Fibroblast of skin of right quadriceps (primary cell): ENCODE results near the gene UMODL1.

Experiments used
- DNase-seq: peaks from one replicate; pipeline ENCODE4 v3.0.0-alpha.2; 2013

The UMODL1 gene

DNA sequence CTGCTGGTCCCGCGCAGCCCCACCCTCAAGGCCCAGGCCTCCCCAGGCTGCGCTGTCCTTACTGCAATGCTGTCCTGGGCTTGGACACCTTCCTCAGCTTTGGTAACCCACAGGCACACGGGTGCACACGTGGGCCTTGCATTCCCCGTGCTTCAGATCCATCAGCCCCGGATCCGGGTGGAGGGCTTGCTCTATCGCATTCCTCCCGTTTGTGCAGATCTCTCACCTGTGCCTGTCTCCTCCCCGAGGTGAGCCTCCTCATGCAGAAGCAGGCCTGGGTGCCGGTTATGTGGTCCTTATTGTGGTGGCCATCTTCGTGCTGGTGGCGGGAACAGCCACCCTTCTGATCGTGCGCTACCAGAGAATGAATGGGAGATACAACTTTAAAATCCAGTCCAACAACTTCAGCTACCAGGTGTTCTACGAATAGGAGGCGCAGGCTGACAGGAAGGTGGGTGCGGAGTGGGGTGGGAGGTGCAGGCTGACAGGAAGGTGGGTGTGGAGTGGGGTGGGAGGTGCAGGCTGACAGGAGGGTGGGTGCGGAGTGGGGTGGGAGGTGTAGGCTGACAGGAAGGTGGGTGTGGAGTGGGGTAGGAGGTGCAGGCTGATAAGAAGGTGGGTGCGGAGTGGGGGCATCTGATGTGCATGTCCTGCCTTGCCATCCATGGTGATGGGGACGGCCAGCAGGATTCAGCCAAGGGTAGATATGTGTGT lies 66.2 kb downstream of the UMODL1 start:
- no peak for DNase-seq

DNA sequence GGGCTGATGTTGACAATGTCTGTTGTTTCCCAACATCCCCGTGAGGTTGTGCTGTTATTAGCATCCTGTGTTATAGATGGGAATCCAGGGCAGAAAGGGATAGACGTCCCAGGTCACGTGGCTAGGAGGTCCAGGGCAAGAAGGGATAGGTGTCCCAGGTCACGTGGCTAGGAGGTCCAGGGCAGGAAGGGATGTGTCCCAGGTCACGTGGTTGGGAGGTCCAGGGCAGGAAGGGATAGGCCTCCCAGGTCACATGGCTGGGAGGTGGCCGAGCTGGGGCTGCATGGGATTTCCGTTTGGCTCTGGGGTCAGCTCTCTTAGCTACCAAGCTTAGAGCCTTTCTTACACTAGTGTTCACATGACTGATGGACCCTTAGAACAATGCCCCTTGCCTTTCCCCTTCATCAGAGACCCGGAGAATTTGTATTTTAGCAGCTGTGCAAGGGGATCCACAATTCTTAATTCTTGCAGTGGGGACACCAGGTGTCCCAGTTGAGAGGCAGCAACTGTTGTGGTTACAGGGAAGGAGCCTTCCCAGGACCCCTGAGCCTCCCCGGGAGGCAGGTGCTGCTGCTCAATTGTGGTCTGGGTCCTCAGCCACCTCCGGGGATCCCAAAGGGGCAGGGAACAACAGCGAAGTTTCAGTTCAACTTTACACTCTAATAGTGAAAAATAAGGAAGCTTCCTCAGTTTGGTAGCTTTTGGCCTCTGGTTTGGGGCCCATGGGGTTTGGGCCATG lies 69.2 kb downstream of the UMODL1 start:
- no peak for DNase-seq

DNA sequence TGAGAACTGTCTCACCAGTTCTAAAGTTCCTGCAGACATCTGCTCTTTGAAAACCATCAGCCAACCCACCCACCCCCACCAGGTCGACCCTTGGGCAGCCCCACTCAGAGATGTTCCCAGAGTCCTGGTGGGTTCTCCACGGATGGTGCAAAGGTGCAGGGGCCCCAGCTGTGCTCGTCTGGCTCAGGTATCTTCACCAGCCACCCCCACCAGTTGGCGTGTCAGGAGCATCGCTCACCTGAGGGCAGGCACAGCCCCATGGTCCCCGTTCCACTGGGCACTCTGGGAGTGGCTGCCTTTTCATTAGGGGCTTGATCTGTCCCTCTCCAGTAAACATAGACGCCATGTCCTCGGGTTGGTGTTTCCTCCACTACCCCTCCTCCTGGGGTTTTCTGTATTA lies 70.5 kb downstream of the UMODL1 start:
- no peak for DNase-seq

DNA sequence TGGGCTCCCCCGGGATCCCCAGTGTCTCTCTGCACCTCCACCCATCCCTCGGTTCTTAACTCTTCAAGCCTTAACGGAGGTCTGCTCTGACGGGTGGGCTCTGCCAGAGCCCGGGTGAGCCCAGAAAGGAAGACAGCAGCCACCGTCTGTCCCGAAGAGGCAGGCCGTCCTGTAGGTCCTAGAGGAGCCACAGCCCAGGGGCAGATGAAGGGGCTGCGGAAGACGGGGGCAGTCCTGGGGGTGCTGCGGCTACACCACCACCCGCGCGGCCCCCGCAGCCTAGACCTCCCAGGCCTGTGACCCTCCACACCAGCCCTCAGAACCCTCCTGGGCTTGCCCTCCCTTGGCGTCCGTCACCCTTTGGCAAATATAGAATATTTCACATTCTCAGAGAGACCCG lies 71.0 kb downstream of the UMODL1 start:
- DNase-seq: no peak

DNA sequence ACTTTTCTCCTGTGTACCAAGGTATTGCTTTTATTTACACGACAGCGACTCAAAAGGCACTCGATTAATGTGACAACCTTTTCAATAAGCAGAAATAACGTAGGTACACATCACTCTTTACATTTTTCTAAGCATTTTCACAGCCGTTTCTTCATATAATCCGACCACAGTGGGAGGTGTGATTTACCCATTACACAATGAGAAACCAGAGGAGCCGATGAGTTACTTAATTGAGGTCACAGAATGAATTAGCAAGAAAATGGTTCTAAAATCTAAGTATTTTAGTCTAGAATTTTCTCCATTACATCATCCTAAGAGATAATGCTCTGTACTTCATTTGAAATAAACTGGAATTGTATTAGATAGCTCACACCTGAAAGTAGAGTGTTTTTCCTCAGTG lies 71.5 kb downstream of the UMODL1 start:
- DNase-seq: no peak

DNA sequence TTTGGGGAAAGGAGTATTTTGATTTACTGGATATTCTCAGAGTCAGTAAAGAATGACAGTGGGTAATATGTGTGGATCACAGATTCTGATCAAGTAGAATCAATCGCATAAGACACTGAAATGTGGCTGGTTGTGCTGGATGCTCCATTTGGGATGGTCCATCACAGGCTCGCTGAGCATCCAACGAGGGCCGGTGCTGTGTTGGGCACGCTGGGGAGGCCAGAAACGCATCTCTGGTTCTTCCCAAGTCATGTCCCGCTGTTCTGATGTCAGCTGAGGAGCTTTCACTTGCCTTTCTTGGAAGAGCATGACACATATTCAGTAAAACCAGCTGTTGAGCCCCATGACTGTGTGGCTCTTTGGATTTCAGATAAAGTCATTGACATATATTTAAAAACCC lies 72.0 kb downstream of the UMODL1 start:
- DNase-seq: no peak

DNA sequence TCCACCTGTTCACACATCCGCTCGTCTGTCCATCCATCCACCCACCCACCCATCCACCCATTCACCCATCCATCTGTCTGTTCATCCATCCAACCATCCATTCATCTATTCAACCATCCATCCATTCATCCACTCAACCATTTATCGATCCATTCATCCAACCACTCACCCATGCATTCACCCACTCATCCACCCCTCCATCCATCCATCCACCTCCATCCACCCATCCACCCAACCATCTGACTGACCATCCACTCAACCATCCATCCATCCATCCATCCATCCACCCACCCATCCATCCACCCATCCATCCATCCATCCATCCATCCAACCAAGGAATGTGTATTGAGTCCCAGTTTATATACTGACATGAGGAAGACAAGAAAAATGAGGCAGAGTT lies 73.1 kb downstream of the UMODL1 start:
- no peak for DNase-seq

DNA sequence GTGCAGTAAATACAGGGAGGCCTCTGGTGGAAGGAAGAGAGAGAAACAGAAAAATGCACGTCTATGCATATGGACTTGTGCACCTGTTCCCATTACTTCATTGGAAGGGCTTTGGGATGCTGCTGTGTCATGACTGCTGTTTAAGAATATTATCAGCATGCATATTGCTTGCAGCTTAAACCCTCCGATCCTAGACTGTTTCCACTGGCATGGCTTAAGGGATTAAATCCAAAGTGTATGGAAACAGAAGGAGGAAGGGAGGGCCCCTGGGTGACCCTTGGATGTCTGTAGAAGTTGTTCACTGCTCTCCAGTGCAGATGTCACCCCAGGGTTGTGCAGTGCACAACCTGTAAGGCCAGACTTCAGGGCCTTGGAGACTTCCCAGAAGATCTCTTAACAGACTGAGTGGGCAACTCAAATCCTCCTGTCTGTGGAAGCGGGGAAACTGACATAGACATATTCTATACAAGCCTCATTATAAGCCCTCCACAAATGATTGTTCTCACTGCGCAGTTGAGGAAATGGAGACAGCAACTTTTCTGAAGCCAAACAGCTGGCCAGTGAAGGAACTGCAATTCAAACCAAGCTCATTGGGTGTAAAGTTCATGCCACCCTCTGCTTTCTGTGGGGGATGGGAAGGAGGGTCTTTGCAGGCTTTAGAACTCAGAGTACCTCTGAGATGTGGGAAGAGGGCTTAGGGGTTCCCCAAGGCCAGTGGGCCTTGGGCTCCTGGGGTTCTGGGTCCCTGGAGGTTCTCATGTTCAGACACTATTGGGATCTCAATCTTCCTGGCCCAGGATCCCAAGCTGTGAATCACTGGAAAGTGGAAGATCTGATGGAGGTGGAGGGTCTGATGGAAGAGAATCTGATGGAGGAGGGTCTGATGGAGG lies 73.8 kb downstream of the UMODL1 start:
- no peak for DNase-seq

DNA sequence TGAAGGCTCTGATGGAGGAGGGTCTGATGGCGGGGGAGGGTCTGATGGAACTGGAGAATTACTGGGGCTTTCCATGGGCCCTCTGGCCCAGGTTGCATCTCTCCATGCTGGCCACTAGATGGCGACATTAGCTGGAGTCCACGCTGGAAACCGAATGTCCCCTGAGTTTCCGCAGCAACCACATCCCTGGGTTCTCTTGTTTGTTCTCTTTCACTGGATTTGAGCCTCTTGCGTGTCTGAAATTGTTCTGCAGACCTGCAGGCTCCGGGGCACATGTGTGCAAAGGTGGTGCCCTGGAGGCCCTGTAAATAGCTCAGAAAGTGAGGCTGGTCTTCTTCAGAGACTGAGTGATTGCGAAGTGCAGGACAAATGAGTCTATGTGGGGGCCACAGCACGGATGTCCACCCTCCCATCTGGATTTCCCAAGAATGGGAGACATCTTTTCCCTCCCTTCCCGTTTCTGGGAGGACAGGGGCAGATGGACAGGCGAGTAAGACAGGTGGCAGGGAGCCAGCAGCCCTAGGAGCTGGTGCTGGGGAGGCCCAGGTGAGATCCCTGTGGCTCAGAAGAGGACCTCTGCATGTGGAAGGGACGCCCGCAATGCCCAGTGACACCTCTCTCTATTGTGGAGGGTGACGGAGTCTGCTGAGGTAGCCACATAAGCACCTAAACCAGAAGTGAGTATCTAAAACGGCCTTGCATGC lies 74.6 kb downstream of the UMODL1 start:
- peak; percentile 50 for DNase-seq

DNA sequence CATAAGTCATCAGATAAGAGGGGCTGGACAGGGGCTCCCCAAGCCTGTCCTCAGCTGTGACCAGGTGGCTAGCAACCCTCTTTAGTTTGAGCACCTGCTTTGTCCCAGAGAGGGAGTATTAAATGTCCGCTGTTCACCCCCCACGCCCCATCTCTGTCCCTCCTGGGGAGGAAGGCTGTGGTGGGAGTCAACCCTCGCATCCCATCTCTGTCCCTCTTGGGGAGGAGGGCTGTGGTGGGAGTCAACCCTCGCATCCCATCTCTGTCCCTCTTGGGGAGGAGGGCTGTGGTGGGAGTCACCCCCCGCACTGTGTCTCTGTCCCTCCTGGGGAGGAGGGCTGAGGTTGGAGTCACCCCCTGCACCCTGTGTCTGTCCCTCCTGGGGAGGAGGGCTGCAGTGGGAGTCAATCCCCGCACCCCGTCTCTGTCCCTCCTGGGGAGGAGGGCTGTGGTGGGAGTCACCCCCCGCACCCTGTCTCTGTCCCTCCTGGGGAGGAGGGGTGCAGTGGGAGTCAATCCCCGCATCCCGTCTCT lies 75.2 kb downstream of the UMODL1 start:
- no peak for DNase-seq

DNA sequence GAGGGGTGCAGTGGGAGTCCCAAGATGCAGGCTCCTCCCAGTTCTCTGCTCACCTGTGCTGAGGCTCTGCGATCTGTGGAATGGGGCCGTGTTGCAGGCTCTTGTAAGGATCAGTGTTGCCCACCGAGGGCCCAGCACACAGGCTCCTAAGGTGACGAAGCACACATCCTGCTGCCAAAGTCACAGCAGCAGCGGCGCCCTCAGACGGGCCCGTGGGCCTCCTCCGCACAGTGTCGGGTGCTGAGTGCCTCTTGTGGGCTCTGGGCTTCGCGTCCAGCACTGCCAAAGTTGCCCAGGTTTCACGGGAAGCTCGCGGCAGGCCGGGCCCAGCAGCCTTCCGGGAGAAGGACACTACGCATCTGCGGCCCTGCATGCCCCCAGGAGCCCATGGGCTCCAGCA lies 75.7 kb downstream of the UMODL1 start:
- DNase-seq: no peak

DNA sequence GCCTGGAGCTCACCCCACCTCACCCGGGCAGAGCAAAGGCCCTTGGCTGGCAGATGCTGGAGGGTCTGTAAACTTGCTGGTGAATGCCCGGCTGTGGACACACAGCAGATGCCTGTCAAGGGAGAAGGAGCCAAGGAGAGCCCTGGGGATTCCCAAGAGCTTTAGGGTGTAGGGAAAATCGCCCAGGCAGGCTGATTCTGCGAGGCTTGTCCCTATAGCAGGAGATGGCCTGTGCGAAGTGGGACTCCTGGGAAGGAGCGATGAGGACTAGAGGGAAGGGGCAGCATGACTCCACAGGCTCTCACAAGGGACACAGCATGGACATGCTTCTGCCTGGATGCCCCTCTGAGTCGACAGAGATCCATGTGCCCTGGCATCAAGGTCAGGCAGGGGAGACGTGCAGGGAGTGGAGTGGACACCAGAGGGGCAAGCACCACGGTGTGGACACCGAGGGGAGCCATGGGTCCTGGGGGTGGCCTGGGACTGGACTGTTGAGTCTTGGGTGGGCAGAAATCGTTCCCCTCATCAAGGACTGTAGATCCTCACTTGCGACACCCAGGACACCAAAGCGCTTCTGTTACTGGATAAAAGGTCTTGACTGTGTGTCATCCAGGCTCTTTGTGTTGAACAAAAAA lies 76.4 kb downstream of the UMODL1 start:
- DNase-seq: no peak

DNA sequence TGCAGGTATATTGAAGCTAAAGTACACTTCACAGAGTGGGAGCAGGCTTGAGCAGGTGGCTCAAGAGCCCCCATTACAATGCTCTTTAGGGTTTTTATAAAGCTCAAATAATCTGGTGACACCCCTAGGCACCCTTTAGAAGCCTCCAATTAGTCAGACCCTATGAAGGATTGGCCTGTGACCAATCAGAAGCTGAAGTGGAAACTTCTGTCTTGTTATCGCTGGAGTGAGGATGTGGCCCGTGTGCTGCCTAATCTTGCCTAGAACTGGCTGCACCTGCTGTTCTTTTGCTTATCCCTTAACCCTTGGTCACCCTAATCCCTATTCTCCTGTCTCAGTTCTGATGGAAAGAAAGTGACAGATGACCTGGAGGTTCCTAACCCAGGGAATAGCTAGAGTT lies 77.0 kb downstream of the UMODL1 start:
- no peak for DNase-seq

DNA sequence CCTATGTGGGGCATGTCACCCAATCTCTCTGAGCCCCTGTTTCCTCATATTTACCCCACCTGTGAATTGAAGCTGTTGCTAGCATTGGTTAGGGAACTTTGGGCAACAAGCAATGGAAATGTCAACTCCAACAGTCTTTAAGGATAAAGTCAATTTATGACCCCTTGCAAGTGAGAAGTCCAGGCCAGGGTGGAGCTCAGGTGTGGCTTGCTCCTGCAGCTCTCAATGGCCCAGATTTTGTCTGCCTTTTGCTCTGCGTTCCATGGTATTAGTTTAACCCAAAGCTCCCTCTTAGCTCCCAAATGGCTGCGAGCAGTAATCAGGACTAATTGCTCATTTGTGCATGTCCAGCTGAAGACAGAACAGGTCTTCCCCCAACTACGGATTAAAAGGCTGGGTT lies 77.5 kb downstream of the UMODL1 start:
- DNase-seq: no peak

DNA sequence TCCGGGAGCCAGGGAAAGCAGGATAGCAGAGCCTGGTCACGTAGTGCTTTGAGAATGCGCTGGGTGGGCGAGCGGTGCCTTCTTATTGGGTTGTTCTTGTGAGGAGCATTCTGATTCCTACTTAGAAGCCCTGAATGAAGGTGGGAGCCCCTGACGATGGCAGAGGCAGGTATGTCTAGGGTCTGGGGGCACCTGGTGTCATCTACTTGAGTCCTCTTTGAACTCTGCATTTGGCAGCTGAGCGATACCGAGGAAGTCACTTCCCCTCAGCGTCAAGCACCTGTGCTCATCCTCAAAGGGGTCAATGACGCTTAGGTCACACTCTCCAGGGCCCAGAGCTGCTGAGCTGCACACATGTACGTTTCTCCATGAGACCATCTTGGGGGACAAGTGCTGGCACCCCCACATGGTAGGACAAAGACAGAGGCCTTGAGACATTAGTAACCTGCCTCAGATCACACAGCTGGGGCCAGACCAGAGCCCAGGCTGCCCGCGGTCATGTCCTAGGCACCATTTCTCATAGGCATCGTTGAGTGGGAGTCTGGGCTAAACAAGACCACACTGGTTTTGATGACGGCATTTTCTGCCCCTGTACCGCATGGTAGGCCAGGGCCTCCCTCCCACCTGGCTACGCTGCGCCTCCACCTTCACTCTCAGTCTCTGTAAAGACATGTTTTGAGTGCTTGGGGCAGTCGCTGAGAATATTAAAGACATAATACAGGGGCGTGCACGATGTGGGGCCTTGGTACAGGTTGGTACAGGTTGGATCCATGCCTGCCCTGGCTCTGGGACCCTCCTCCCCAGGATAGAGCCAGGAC lies 78.7 kb downstream of the UMODL1 start:
- no peak for DNase-seq

DNA sequence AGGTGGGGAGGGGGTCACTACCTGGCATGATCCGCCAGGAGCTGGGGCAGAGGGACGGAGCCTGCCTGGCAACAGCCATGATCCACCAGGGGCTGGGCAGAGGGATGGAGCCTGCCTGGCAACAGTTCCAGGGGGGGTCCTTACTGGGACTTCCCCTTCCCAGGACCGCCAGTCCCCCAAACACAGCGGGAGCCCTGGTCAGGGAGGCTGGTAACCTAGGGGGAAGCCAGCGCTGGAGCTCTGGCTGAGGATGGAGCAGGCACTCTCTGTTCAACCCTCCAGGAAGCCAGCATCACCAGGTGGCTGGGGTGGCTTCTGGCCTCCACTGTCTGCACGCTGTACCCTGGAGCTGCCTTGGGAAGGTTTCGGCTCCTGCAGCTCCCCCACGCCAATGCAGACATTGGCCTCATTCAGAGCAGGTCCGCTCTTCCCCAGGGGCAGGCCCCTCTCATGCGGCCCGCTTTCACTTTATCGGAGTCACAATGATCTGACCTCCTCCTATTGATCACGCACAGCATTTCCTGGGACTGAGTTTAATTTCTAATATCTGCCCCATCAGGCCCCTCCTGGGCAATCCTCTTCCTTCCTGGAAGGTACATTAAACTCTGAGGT lies 79.5 kb downstream of the UMODL1 start:
- no peak for DNase-seq

DNA sequence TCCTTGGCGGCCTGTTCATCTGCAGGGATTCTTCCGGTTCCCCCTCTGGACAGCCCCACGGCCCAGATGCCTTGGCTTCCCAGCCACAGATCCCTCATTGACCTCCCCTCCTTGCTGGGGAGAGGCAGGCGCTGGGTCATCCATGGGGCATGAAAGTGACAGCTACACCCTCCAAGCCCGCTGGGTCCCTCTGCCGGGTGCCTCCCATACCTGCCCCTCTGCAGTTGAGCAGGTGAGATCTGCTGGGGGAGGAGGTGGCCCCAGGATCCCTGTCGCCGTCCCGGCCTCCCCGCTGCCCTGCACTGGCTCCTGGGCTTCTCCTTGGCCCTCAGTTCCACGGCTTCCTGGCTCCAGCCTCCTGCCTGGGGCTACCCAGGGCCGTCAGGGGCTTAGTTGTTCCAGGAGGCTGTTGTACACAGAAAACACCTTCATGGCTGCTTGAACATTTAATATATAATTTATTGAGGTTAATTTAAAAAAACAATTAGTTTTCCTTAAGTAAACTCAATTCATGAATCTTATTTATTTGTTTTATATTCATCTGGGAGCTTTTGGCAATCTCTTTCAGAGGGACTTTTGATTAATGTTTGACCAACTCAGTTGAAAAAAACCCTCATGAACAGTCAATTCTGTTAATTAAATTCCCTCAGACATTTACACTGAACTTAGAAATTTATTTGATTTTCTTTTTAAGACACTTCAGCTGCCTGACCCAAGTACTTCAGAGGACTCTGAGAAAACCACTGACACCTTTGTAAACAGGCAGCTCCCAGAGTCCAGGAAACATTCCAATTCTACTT lies 80.2 kb downstream of the UMODL1 start:
- DNase-seq: no peak

DNA sequence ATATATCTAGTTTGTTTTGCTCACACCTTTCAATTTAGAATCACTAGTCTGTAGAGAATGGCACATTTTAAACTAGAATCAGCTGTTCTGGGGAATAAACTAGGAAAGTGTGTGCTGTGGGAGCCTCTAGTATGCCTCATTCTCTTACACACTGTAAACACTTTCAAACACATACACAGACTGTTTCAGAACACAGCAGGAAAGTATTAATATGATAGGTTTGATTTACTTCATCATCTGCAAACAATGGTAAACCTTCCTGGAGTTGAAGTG lies 80.8 kb downstream of the UMODL1 start:
- no peak for DNase-seq

DNA sequence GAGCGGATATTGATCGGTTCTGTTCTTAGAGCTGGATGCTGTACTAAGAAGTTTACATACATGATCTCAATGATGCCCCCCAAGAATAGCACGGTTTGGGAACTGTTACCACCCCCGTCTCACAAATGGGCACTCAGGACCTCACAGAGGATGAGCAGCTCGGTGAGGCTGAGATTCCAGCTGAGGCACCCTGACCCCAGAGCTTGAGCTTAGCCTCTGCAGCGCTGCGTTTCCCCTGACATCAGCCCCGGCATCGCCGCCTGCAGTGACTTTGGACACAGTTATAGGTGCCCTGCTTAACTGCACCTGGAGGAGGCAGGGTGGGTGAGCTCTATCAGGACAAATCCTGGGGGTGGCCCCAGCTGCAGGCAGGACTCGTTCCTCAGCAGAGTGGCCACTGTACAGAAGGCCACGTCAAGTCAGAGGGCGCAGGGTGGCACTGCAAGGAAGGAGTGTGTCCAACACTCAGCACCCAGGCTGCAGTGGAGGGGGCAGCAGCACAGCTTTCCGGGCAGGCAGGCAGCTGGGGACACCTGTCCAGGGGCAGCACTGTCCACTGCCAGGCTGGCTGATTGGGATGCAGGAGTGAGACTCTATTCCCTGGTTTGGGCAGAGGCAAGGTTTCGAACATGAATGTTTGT lies 82.0 kb downstream of the UMODL1 start:
- DNase-seq: no peak

DNA sequence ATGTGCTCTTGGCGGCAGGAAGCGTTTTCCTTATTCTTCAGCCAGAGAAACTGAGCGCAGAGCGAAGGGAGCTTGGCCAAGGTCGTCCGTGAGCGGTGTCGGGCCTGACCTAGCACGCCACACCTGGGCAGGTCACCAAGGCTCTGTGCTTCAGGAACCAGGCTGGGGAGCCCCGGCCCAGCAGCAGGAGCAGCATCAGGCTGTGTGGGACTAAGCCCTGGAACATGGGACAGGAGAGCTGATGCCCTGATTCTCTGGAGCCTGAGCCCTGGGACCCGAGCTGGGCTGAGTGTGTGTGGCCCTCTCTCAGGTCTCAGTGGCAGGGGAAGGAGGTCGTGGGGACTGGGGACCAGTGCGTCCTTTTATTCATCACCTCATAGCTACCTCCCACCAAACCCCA lies 82.6 kb downstream of the UMODL1 start:
- DNase-seq: no peak
